ENCODE results near the gene ACTR8.

DNA sequence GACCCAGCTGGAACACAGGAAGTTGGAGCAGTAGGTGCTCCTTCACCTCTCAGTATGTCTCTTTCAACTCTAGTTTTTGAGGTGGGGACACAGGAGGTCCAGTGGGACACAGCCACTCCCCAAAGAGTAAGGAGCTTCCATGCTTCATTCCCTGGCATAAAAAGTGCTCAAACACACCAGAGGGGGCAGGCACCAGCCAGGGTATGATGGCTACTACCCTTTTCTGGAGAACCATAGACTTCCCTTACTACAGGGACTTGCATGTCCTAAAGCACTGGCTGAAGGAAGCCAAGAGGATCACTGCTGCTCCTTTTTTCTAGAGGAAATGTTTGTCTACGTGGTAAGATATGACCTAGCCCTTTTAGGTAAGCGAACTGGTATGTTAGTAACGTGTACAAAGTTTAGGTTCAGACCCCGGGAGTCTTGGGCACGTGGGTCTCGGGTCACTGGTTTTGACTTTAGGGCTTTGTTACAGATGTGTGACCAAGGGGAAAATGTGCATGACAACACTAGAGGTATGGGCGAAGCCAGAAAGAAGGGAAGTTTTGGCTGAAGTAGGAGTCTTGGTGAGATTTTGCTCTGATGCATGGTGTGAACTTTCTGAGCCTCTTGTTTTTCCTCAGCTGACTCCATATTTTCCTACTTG, 23.7 kb downstream of the ACTR8 start:
- TF ChIP-seq, protein P1, sequence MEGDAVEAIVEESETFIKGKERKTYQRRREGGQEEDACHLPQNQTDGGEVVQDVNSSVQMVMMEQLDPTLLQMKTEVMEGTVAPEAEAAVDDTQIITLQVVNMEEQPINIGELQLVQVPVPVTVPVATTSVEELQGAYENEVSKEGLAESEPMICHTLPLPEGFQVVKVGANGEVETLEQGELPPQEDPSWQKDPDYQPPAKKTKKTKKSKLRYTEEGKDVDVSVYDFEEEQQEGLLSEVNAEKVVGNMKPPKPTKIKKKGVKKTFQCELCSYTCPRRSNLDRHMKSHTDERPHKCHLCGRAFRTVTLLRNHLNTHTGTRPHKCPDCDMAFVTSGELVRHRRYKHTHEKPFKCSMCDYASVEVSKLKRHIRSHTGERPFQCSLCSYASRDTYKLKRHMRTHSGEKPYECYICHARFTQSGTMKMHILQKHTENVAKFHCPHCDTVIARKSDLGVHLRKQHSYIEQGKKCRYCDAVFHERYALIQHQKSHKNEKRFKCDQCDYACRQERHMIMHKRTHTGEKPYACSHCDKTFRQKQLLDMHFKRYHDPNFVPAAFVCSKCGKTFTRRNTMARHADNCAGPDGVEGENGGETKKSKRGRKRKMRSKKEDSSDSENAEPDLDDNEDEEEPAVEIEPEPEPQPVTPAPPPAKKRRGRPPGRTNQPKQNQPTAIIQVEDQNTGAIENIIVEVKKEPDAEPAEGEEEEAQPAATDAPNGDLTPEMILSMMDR (IDR thresholded peaks at IDR 0.05), result no peak
- no peak for TF ChIP-seq EZH2 (IDR thresholded peaks at IDR 0.05)
